GM23338 (cell line): ENCODE measurements around the gene CRTC1. TPM values are rescaled to one million over a fixed set of nuclear protein-coding genes. Genes with fewer than 3 reads are reported as not detected.

Experiments used
- ATAC-seq: fragments of 200-7000 bp; cut with Tn5 transposase; 3 replicates; pipeline ENCODE4 v1.9.1; 2020
- DNase-seq: peaks from one replicate; pipeline ENCODE4 v3.0.0-alpha.2; 2015; ENCODE audit warnings: low spot score
- H2AFZ ChIP-seq: fragments of 200-600 bp; sonication (generic); 2 replicates; pipeline ENCODE4 v1.8.0; 2016; ENCODE audit warnings: antibody characterized with exemption, mild to moderate bottlenecking, moderate library complexity
- H3F3A ChIP-seq: fragments of 200-600 bp; sonication (generic); replicated peaks from 2 replicates; pipeline ENCODE4 v1.8.0; 2017; ENCODE audit warnings: antibody characterized with exemption, mixed run types, low read depth
- H3K27ac ChIP-seq: fragments of 200-600 bp; sonication (generic); 2 replicates; pipeline ENCODE4 v1.6.1; 2016; ENCODE audit warnings: low read depth
- H3K27me3 ChIP-seq: fragments of 200-600 bp; sonication (generic); 2 replicates; pipeline ENCODE4 v1.8.0; 2016; ENCODE audit warnings: mild to moderate bottlenecking, mixed run types, moderate library complexity; ENCODE audit not compliant: insufficient read depth
- H3K36me3 ChIP-seq: fragments of 200-600 bp; sonication (generic); 2 replicates; pipeline ENCODE4 v1.8.0; 2016; ENCODE audit warnings: mild to moderate bottlenecking; ENCODE audit not compliant: insufficient read depth
- H3K4me1 ChIP-seq: fragments of 200-600 bp; sonication (generic); 2 replicates; pipeline ENCODE4 v1.8.0; 2016; ENCODE audit warnings: mild to moderate bottlenecking, moderate library complexity; ENCODE audit not compliant: insufficient read depth
- H3K4me2 ChIP-seq: fragments of 200-600 bp; sonication (generic); 2 replicates; pipeline ENCODE4 v1.7.1; 2017; ENCODE audit warnings: mixed run types
- H3K4me3 ChIP-seq: fragments of 200-600 bp; sonication (generic); 2 replicates; pipeline ENCODE4 v1.6.1; 2016; ENCODE audit warnings: mixed run types
- H3K79me2 ChIP-seq: fragments of 200-600 bp; sonication (generic); replicated peaks from 2 replicates; pipeline ENCODE4 v1.8.0; 2017; ENCODE audit warnings: mild to moderate bottlenecking; ENCODE audit not compliant: insufficient read depth
- H3K9me2 ChIP-seq: fragments of 200-600 bp; sonication (generic); 2 replicates; pipeline ENCODE4 v1.8.0; 2017; ENCODE audit not compliant: insufficient read depth
- H4K20me1 ChIP-seq: fragments of 200-600 bp; sonication (generic); replicated peaks from 2 replicates; pipeline ENCODE4 v1.8.0; 2017; ENCODE audit warnings: mild to moderate bottlenecking; ENCODE audit not compliant: insufficient read depth
- H3K27ac Mint-ChIP-seq: 2 replicates; pipeline ENCODE4 v1.8.0; 2020; ENCODE audit warnings: inconsistent platforms, mild to moderate bottlenecking, moderate library complexity, mixed read lengths
- H3K27me3 Mint-ChIP-seq: 3 replicates; pipeline ENCODE4 v1.8.0; 2022; ENCODE audit warnings: low read depth, mild to moderate bottlenecking, moderate library complexity, mixed read lengths, inconsistent platforms; ENCODE audit not compliant: insufficient read depth, poor library complexity
- H3K36me3 Mint-ChIP-seq: 3 replicates; pipeline ENCODE4 v1.8.0; 2021; ENCODE audit warnings: low read depth, mild to moderate bottlenecking, inconsistent platforms, moderate library complexity, mixed read lengths
- H3K4me1 Mint-ChIP-seq: 3 replicates; pipeline ENCODE4 v1.8.0; 2020; ENCODE audit warnings: mild to moderate bottlenecking, inconsistent platforms, mixed read lengths
- H3K4me3 Mint-ChIP-seq: 3 replicates; pipeline ENCODE4 v1.8.0; 2021; ENCODE audit warnings: moderate library complexity, mild to moderate bottlenecking, inconsistent platforms, mixed read lengths
- H3K9me3 Mint-ChIP-seq: 3 replicates; pipeline ENCODE4 v1.8.0; 2020; ENCODE audit warnings: moderate library complexity, mild to moderate bottlenecking, inconsistent platforms, mixed read lengths
- CREB1 ChIP-seq: fragments of 250-450 bp; sonication (Bioruptor Pico); IDR thresholded peaks from 2 replicates; pipeline ENCODE4 v1.5.0; 2020; ENCODE audit warnings: low read depth, mild to moderate bottlenecking, moderate library complexity
- EZH2 ChIP-seq: fragments of 200-600 bp; sonication (generic); IDR thresholded peaks from one replicate; pipeline ENCODE4 v1.8.0; 2017; ENCODE audit warnings: antibody characterized with exemption, mild to moderate bottlenecking, low read depth; ENCODE audit not compliant: unreplicated experiment
- EZH2phosphoT487 ChIP-seq: fragments of 200-600 bp; sonication (generic); IDR thresholded peaks from one replicate; pipeline ENCODE4 v1.8.1; 2018; ENCODE audit warnings: antibody characterized with exemption; ENCODE audit not compliant: unreplicated experiment
- STAT1 ChIP-seq: IDR thresholded peaks from one replicate; pipeline ENCODE4 v1.6.1; 2016; ENCODE audit warnings: antibody characterized with exemption; ENCODE audit not compliant: unreplicated experiment
- ZNF114 ChIP-seq: fragments of 250-450 bp; sonication (Bioruptor Pico); IDR thresholded peaks from 2 replicates; pipeline ENCODE4 v1.5.0; 2020; ENCODE audit warnings: mild to moderate bottlenecking, moderate library complexity
- ZNF331 ChIP-seq: fragments of 250-450 bp; sonication (Bioruptor Pico); IDR thresholded peaks from 2 replicates; pipeline ENCODE4 v1.5.0; 2020; ENCODE audit warnings: low read depth, mild to moderate bottlenecking, moderate library complexity
- polyA plus RNA-seq: library from polyadenylated mRNA; unstranded; fragments of >200 nt; fragmentation: Nextera tagmentation; extraction: Ambion mirVana; gene quantifications from 2 replicates; pipeline ENCODE4 v1.2.1, GENCODE V29; 2016
- total RNA-seq: library from RNA; depleted of rRNA; stranded (reverse); fragments of >200 nt; shearing (Covaris generic); gene quantifications from 2 replicates; pipeline ENCODE4 v1.2.3, GENCODE V29; 2014
- TF ChIP-seq, protein P1 (sequence below): fragments of 250-450 bp; sonication (Bioruptor Pico); IDR thresholded peaks from 2 replicates; pipeline ENCODE4 v1.5.0; 2020; ENCODE audit warnings: mild to moderate bottlenecking, moderate library complexity
- TF ChIP-seq, protein P2 (sequence below): IDR thresholded peaks from 2 replicates; pipeline ENCODE4 v1.6.1; 2016; ENCODE audit warnings: antibody characterized with exemption

CRTC1 gene
- total and polyA plus RNA-seq, 2 experiments from 2014 or later, result 5.4 to 8.4 TPM

GRCh38 chr19:18699403-18700054 is 16.0 kb downstream of the CRTC1 start (continued):
- TF ChIP-seq, protein P1, sequence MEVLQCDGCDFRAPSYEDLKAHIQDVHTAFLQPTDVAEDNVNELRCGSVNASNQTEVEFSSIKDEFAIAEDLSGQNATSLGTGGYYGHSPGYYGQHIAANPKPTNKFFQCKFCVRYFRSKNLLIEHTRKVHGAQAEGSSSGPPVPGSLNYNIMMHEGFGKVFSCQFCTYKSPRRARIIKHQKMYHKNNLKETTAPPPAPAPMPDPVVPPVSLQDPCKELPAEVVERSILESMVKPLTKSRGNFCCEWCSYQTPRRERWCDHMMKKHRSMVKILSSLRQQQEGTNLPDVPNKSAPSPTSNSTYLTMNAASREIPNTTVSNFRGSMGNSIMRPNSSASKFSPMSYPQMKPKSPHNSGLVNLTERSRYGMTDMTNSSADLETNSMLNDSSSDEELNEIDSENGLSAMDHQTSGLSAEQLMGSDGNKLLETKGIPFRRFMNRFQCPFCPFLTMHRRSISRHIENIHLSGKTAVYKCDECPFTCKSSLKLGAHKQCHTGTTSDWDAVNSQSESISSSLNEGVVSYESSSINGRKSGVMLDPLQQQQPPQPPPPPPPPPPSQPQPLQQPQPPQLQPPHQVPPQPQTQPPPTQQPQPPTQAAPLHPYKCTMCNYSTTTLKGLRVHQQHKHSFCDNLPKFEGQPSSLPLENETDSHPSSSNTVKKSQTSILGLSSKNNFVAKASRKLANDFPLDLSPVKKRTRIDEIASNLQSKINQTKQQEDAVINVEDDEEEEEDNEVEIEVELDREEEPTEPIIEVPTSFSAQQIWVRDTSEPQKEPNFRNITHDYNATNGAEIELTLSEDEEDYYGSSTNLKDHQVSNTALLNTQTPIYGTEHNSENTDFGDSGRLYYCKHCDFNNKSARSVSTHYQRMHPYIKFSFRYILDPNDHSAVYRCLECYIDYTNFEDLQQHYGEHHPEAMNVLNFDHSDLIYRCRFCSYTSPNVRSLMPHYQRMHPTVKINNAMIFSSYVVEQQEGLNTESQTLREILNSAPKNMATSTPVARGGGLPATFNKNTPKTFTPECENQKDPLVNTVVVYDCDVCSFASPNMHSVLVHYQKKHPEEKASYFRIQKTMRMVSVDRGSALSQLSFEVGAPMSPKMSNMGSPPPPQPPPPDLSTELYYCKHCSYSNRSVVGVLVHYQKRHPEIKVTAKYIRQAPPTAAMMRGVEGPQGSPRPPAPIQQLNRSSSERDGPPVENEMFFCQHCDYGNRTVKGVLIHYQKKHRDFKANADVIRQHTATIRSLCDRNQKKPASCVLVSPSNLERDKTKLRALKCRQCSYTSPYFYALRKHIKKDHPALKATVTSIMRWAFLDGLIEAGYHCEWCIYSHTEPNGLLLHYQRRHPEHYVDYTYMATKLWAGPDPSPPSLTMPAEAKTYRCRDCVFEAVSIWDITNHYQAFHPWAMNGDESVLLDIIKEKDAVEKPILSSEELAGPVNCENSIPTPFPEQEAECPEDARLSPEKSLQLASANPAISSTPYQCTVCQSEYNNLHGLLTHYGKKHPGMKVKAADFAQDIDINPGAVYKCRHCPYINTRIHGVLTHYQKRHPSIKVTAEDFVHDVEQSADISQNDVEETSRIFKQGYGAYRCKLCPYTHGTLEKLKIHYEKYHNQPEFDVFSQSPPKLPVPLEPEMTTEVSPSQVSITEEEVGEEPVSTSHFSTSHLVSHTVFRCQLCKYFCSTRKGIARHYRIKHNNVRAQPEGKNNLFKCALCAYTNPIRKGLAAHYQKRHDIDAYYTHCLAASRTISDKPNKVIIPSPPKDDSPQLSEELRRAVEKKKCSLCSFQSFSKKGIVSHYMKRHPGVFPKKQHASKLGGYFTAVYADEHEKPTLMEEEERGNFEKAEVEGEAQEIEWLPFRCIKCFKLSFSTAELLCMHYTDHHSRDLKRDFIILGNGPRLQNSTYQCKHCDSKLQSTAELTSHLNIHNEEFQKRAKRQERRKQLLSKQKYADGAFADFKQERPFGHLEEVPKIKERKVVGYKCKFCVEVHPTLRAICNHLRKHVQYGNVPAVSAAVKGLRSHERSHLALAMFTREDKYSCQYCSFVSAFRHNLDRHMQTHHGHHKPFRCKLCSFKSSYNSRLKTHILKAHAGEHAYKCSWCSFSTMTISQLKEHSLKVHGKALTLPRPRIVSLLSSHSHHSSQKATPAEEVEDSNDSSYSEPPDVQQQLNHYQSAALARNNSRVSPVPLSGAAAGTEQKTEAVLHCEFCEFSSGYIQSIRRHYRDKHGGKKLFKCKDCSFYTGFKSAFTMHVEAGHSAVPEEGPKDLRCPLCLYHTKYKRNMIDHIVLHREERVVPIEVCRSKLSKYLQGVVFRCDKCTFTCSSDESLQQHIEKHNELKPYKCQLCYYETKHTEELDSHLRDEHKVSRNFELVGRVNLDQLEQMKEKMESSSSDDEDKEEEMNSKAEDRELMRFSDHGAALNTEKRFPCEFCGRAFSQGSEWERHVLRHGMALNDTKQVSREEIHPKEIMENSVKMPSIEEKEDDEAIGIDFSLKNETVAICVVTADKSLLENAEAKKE (CRISPR knock-in tag), result no peak
- TF ChIP-seq ZNF331 (no peak), ZNF114 (CRISPR knock-in tag) (no peak), CREB1 (CRISPR knock-in tag) (no peak)

GRCh38 chr19:18700501-18701249 is 17.2 kb downstream of the CRTC1 start:
- H3K4me3 ChIP-seq, result peak overlapping the region; percentile 52
- DNase-seq, result peak; percentile 83
- peak overlapping the region; percentile 66 for H3K4me3 Mint-ChIP-seq
- no peaks in the 10 kb centered on the region for H3K36me3 Mint-ChIP-seq
- H3K4me1 ChIP-seq, result peaks cover 14% of the 10 kb centered on the region
- peak; percentile 95 for ATAC-seq
- no peaks in the 10 kb centered on the region for H3K9me3 Mint-ChIP-seq
- no peaks in the 10 kb centered on the region for H3K36me3 ChIP-seq
- H3K79me2 ChIP-seq, result peaks cover 37% of the 10 kb centered on the region
- peaks cover 20% of the 10 kb centered on the region for H3K27me3 Mint-ChIP-seq
- no peak overlapping the region for H3K27ac Mint-ChIP-seq
- no peaks in the 10 kb centered on the region for H3K9me2 ChIP-seq
- no peaks in the 10 kb centered on the region for H3K27me3 ChIP-seq
- H3K4me2 ChIP-seq, result peak overlapping the region; percentile 83
- no peak overlapping the region for H3K27ac ChIP-seq
- peaks cover 48% of the 10 kb centered on the region for H4K20me1 ChIP-seq
- H2AFZ ChIP-seq, result peak overlapping the region; percentile 78; the same call in 1 of the 2 replicates
- H3K4me1 Mint-ChIP-seq, result peaks cover 21% of the 10 kb centered on the region
- H3F3A ChIP-seq, result peaks cover 20% of the 10 kb centered on the region
- no peak for TF ChIP-seq EZH2
- no peak for TF ChIP-seq EZH2phosphoT487
- TF ChIP-seq, protein P2, sequence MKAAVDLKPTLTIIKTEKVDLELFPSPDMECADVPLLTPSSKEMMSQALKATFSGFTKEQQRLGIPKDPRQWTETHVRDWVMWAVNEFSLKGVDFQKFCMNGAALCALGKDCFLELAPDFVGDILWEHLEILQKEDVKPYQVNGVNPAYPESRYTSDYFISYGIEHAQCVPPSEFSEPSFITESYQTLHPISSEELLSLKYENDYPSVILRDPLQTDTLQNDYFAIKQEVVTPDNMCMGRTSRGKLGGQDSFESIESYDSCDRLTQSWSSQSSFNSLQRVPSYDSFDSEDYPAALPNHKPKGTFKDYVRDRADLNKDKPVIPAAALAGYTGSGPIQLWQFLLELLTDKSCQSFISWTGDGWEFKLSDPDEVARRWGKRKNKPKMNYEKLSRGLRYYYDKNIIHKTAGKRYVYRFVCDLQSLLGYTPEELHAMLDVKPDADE, result no peak
- no peak for TF ChIP-seq STAT1
- TF ChIP-seq CREB1 (CRISPR knock-in tag), result no peak
